ENCODE results near the gene NRCAM. TPM values are rescaled to one million over a fixed set of nuclear protein-coding genes. Genes with fewer than 3 reads are reported as not detected.

NRCAM gene
- total and polyA plus RNA-seq, 2 experiments from 2014 or later, result 0.76 to 3.9 TPM

DNA sequence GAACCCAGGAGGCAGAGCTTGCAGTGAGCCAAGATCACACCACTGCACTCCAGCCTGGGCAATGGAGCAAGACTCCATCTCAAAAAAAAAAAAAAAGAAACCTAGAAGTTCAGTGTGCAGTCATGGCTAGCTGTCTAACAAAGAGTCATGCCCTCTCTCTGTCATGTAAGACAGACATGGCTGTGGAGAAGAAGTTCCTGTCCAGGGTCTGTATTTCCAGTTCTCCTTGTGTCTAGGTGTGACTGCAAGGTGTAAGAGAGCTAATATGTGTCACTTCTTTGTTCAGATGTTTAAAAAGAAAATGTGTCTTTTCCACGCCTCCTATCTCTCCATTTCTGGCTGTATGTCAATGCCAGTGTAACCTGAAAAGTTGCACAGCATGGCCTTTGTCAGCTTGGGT, 139.5 kb downstream of the NRCAM start:
- TF ChIP-seq, protein P1, sequence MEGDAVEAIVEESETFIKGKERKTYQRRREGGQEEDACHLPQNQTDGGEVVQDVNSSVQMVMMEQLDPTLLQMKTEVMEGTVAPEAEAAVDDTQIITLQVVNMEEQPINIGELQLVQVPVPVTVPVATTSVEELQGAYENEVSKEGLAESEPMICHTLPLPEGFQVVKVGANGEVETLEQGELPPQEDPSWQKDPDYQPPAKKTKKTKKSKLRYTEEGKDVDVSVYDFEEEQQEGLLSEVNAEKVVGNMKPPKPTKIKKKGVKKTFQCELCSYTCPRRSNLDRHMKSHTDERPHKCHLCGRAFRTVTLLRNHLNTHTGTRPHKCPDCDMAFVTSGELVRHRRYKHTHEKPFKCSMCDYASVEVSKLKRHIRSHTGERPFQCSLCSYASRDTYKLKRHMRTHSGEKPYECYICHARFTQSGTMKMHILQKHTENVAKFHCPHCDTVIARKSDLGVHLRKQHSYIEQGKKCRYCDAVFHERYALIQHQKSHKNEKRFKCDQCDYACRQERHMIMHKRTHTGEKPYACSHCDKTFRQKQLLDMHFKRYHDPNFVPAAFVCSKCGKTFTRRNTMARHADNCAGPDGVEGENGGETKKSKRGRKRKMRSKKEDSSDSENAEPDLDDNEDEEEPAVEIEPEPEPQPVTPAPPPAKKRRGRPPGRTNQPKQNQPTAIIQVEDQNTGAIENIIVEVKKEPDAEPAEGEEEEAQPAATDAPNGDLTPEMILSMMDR (IDR thresholded peaks at IDR 0.05; ENCODE audit: low read depth, low read length), result no peak

DNA sequence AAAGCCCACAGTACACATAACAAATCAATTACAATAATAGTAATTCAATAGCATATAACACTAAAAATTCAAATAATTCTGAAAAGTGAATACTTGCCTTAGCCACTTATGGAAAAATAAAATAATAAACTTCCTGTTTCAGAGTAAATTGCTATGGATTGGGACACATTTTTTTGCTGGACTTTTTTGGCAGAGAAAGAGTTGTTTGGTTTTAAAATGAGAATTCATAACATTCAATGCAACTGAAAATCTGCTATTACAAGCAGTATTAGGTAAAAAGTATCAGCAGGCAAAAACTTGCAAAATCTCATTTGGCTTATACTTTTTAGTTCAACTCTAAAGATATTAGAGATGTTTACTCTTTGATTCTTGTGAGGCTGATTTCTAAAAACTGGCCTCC, 141.7 kb downstream of the NRCAM start:
- TF ChIP-seq, protein P1 (IDR thresholded peaks at IDR 0.05; ENCODE audit: low read depth, low read length), result no peak
- Histone ChIP-seq H3K4me3 (no peak overlapping the region), H3K36me3 (no peaks in the 10 kb centered on the region), H3K27me3 (no peaks in the 10 kb centered on the region), H3K27ac (no peak overlapping the region), H3K4me1 (ENCODE audit: low read depth) (no peaks in the 10 kb centered on the region), H3K9me3 (ENCODE audit: low read depth) (no peaks in the 10 kb centered on the region)
- DNase-seq (ENCODE audit: low read depth in 1 of 2, low spot score in 1 of 2), result no peak

More for the DNA sequence above, 139.5 kb downstream of the NRCAM start:
- no peaks in the 10 kb centered on the region for H3K4me1 ChIP-seq (ENCODE audit: low read depth)
- no peak overlapping the region for H3K27ac ChIP-seq
- no peak overlapping the region for H3K4me3 ChIP-seq
- H3K36me3 ChIP-seq, result no peaks in the 10 kb centered on the region
- no peaks in the 10 kb centered on the region for H3K9me3 ChIP-seq (ENCODE audit: low read depth)
- no peak for DNase-seq (ENCODE audit: low read depth in 1 of 2, low spot score in 1 of 2)
- no peaks in the 10 kb centered on the region for H3K27me3 ChIP-seq

DNA sequence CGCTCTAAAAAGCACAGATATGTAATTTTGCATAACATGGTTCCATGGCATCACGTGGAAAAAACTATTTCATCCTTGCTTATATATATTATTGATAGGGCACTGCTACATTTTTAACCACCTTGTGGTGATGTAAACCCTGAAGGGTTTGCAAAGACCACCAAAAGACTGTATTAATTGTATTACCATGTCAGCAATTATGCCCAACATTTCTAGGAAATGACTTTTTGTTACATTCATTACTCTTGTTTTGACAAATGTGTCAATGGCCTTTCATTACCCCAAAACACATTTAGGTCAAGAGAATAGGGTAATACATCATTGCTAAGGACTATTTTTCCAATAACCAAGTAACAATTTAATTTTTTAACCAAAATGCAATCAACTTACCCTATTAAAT, 142.2 kb downstream of the NRCAM start:
- no peaks in the 10 kb centered on the region for H3K4me1 ChIP-seq (ENCODE audit: low read depth)
- H3K9me3 ChIP-seq (ENCODE audit: low read depth), result no peaks in the 10 kb centered on the region
- TF ChIP-seq, protein P1 (IDR thresholded peaks at IDR 0.05; ENCODE audit: low read depth, low read length), result no peak
- no peaks in the 10 kb centered on the region for H3K27me3 ChIP-seq
- DNase-seq (ENCODE audit: low read depth in 1 of 2, low spot score in 1 of 2), result no peak
- no peaks in the 10 kb centered on the region for H3K36me3 ChIP-seq
- no peak overlapping the region for H3K4me3 ChIP-seq
- H3K27ac ChIP-seq, result no peak overlapping the region

DNA sequence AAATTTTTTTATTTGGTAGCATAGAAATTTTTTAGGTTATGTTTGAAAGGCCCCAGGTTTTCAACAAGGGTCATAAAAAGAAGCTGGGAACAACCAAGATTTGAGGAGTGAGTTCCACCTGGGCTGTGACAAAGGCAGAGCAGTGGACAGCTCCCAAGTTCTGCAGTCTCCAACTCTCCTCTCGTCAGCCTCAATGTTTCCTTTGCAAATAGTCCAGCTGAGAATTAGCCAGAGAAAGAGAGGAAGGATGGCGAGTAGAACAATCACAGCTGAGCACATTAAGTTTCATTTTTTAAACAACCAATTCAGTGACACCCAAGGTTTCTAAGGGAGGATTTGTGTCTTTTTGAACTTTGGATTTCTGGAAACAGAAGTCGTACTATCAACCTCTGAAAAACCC, 143.2 kb downstream of the NRCAM start:
- Histone ChIP-seq H3K27ac (no peak overlapping the region), H3K9me3 (ENCODE audit: low read depth) (no peaks in the 10 kb centered on the region), H3K27me3 (no peaks in the 10 kb centered on the region), H3K36me3 (no peaks in the 10 kb centered on the region), H3K4me1 (ENCODE audit: low read depth) (no peaks in the 10 kb centered on the region), H3K4me3 (no peak overlapping the region)
- TF ChIP-seq, protein P1 (IDR thresholded peaks at IDR 0.05; ENCODE audit: low read depth, low read length), result no peak
- DNase-seq (ENCODE audit: low read depth in 1 of 2, low spot score in 1 of 2), result peak in 1 of 2 donors; percentile 36

DNA sequence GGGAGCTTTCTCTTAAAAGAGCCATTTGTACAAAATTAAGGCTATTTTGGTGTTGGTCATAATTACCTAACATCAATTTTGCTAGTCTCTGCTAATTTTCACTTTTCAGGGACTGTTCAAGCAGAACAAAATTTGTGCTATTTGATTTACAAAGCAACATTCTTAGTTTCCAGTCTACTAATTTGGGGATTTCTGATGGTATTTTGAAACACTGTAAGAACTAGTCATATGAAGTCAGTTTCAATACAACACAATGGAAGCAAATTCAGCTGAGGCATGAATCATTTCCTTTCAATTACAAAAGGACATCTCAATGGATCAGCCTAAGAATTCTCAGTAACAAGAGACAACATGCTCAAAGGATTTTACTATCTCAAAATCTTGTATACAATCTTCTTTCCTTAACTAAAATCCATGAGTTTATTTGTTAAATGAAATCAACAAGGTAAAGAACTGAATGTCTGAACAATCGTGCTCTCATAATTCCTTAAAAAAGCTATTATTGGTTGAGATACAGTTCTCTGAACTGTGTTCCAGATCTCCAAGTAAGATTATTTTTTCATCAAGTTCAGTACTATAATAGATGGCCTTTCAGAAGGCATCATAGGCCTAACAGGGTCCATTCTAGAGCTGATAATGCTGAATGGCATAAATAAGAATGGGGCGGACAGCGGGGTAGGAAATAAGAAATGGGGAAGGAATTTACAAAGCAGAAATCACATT, 144.6 kb downstream of the NRCAM start:
- Histone ChIP-seq H3K4me1 (ENCODE audit: low read depth) (no peaks in the 10 kb centered on the region), H3K36me3 (no peaks in the 10 kb centered on the region), H3K27me3 (no peaks in the 10 kb centered on the region), H3K4me3 (no peak overlapping the region), H3K27ac (no peak overlapping the region), H3K9me3 (ENCODE audit: low read depth) (no peaks in the 10 kb centered on the region)
- TF ChIP-seq, protein P1 (IDR thresholded peaks at IDR 0.05; ENCODE audit: low read depth, low read length), result no peak
- peak in 1 of 2 donors; percentile 68 for DNase-seq (ENCODE audit: low read depth in 1 of 2, low spot score in 1 of 2)

Data from cardiac muscle cell (in vitro differentiated cells and primary cell).